HK-2 (cell line): ENCODE data around the gene IKZF2.

Experiments
- DNase-seq: peaks from one replicate; pipeline ENCODE4 v3.0.0-alpha.2; 2018; ENCODE audit not compliant: unreplicated experiment

IKZF2 gene

GRCh38 chr2:213151437-213152064, at the start of gene IKZF2:
Gene IKZF2, minus strand, starts transcription at chr2:213151612. Its CDS starts 2,983 bp downstream, at chr2:213148629.
- DNase-seq = peak; percentile 68

GRCh38 chr2:213199871-213200270, 48.5 kb upstream of the IKZF2 start:
- DNase-seq = no peak

- no peak for DNase-seq
Measured at GRCh38 chr2:213189001-213189899, 37.8 kb upstream of the IKZF2 start.

DNA sequence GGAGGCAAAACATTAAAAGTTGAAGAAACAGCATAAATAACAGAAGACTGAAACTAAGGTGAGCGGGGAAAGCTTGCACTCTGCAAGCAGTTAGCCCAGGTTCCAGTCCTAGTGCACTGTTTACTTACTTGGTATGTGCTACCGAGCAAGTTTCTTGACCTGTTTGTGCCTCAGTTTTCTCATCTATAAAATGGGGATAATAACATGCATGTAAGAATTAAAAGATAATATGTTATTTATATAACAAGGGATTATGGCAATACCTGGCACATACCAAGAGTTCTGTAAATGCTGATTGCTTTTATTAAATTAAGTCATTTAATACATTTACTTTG, 37.1 kb upstream of the IKZF2 start:
- DNase-seq = no peak

DNA sequence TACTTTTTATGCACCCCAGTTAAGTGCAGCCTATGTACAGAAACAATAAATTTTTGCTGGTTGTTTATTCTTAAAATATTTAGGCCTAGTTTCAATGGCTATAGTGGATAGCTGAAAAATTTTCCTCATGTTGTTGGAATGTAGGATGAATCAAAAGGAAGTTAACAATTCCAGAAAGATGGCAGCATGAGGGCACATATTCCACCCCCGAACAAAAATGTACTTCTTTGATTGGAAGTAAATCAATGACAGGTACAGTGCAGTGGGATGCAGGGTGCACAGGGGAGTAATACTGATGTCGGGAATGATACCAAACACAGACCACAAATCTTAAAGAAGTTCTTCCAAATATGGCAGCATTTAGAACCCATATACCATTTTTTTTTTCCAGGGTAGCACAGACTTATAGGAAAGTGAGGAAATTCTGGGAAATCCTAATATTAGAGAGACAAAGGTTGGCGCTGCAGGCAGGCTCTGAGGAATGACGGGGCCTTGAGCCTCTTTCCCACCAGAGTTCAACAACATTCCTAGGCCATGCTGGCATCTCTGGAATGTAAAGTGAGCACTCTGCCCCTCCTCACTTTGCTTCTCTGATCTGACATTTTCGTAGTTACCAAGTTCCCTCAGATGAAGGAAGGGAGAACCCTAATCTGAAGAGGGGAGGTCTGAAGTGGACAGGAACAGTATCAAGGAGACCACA, 36.6 kb upstream of the IKZF2 start:
- DNase-seq = peak; percentile 59

- DNase-seq = no peak
Measured at GRCh38 chr2:213187386-213187785, 36.0 kb upstream of the IKZF2 start.

- no peak for DNase-seq
Measured at GRCh38 chr2:213185147-213185822, 33.9 kb upstream of the IKZF2 start.

GRCh38 chr2:213181712-213182111, 30.3 kb upstream of the IKZF2 start:
- no peak for DNase-seq

GRCh38 chr2:213177679-213178078, 26.3 kb upstream of the IKZF2 start:
- no peak for DNase-seq

DNA sequence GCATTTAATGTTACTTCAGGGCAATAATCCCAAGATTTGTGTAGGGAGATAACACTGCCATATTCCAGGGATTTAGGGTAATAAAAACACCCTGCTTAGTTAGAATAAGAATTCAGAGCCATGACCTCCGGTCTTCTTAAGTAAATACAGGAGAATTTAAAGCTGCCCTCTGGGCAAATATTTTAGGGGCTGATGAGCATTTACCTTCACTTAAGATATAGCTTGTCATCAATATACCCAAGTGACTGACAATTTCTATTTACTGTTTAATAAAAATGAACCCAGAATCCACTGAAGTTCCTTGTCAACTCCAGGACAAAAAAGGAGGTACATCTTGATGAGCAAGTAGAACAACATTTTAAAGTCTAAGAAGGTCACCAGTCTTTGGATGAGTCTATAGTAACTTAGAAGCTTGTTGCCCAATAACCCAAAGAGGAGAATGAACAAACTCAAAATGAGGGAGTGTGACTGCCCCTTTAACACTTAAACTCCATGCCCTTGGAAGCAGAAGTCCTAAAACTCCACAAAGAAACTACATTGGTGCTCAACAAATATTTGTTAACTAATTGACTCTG, 24.3 kb upstream of the IKZF2 start:
- DNase-seq = no peak

GRCh38 chr2:213172641-213173040, 21.2 kb upstream of the IKZF2 start:
- no peak for DNase-seq

- no peak for DNase-seq
Measured at GRCh38 chr2:213171147-213171546, 19.7 kb upstream of the IKZF2 start.

- DNase-seq = no peak
Measured at GRCh38 chr2:213167271-213167930, 16.0 kb upstream of the IKZF2 start.

DNA sequence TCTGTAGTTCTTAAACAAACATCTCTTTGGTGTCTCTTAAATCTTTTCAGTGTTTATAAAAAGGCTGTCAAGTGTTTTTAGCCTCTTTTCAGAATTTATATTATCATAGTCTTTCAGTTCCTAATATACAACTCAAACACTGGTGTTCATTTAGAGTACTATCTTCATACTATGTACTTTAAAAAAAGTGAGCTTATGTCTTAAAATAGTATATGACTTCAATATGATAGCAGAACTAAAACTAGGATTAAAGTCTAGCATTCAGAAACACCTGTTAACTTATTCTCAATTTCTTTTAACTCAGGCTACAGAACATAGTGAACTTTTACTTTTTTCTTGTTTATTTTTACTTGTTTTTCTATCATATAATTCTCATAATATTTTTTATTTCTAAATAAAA, 14.7 kb upstream of the IKZF2 start:
- no peak for DNase-seq

DNA sequence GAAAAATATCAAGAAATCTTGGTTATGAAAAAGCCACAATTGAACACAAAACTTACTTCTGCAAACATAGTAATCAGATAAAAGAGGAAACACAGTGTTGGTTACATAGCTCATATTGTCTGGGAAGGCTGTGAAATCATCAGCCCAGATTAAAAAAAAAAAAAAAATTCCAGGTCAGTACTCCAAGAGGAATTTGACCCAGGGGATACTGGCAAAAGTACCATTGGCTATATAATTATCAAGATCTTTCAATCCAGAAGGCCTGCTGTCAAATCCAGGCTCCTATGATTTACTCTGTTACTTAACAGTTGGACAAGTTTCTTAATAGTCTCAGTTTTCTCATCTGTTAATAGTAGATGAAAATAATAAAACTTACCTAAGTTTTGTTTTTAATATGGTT, 12.9 kb upstream of the IKZF2 start:
- no peak for DNase-seq

GRCh38 chr2:213162516-213163118, 11.2 kb upstream of the IKZF2 start:
- no peak for DNase-seq

GRCh38 chr2:213161759-213162515, 10.5 kb upstream of the IKZF2 start:
- DNase-seq = no peak

DNA sequence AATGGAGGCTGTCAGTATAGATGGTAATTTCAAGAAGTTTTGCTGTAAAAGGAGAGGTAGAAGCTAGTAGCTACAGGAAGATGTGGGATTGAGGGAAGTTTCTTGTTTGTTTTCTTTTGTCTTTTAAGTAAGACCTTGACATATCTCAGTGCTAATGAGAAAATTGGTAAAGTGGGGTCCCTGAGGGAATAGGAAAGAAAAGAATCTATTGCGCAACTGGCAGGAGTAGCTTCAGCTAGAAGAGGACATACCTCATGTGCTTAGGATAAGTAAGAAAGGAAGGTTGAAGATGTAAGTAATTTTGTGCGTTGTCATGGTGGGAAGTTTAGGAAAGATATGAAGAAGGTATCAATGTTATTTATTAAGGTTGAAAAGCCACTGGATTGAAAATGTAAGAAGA, 8.4 kb upstream of the IKZF2 start:
- no peak for DNase-seq

DNA sequence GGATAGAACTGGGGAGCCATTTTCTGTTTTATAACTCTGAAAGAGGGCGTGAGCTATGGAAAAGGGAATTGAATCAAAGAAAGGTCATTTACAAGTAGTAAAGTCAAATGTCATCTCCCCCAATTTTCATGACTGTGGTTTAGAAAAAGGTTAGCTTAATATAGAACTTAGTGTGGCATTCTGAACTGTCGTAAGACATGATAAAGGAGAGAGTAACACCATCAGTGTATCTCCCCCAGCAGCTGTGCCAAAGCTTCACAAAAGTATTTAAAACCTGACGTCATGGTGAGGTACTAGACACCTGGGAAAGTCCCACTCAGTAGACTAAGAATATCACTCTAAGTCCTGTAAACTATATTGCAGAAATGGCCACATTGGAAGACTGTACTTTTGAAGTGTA, 5.8 kb upstream of the IKZF2 start:
- DNase-seq = no peak

GRCh38 chr2:213156717-213157116, 5.3 kb upstream of the IKZF2 start:
- DNase-seq = no peak
